ENCODE data around the gene SPATA12. TPM values are rescaled to one million over a fixed set of nuclear protein-coding genes. Genes with fewer than 3 reads are reported as not detected.

SPATA12 gene
- total RNA-seq, 1 donor from 2014 or later, result 0.14 TPM

GRCh38 chr3:57098418-57099310, 38.2 kb downstream of the SPATA12 start:
- no peak for DNase-seq (ENCODE audit: low spot score, unreplicated experiment)
- Mint-ChIP-seq H3K4me3 (ENCODE audit: low read depth) (no peak overlapping the region), H3K27me3 (no peaks in the 10 kb centered on the region), H3K4me1 (ENCODE audit: low read depth) (peaks cover under 1% of the 10 kb centered on the region), H3K36me3 (ENCODE audit: insufficient read depth) (peaks cover 26% of the 10 kb centered on the region), H3K9me3 (ENCODE audit: low read depth) (no peaks in the 10 kb centered on the region), H3K27ac (no peak overlapping the region)
- no peak for TF ChIP-seq CTCF (IDR thresholded peaks at IDR 0.05; ENCODE audit: unreplicated experiment)

- no peaks in the 10 kb centered on the region for H3K27me3 Mint-ChIP-seq
- TF ChIP-seq CTCF (IDR thresholded peaks at IDR 0.05; ENCODE audit: unreplicated experiment), result peak; percentile 87
- H3K27ac Mint-ChIP-seq, result no peak overlapping the region
- DNase-seq (ENCODE audit: low spot score, unreplicated experiment), result peak; percentile 60
- H3K4me3 Mint-ChIP-seq (ENCODE audit: low read depth), result no peak overlapping the region
- peaks cover 4% of the 10 kb centered on the region for H3K4me1 Mint-ChIP-seq (ENCODE audit: low read depth)
- peaks cover 27% of the 10 kb centered on the region for H3K36me3 Mint-ChIP-seq (ENCODE audit: insufficient read depth)
- no peaks in the 10 kb centered on the region for H3K9me3 Mint-ChIP-seq (ENCODE audit: low read depth)
Observed at GRCh38 chr3:57100046-57100695, 39.7 kb downstream of the SPATA12 start.

- peaks cover 27% of the 10 kb centered on the region for H3K36me3 Mint-ChIP-seq (ENCODE audit: insufficient read depth)
- TF ChIP-seq CTCF (IDR thresholded peaks at IDR 0.05; ENCODE audit: unreplicated experiment), result no peak
- DNase-seq (ENCODE audit: low spot score, unreplicated experiment), result no peak
- no peak overlapping the region for H3K27ac Mint-ChIP-seq
- H3K4me3 Mint-ChIP-seq (ENCODE audit: low read depth), result no peak overlapping the region
- no peaks in the 10 kb centered on the region for H3K27me3 Mint-ChIP-seq
- peaks cover 12% of the 10 kb centered on the region for H3K4me1 Mint-ChIP-seq (ENCODE audit: low read depth)
- H3K9me3 Mint-ChIP-seq (ENCODE audit: low read depth), result no peaks in the 10 kb centered on the region
Observed at GRCh38 chr3:57105585-57105984, 45.1 kb downstream of the SPATA12 start.

GRCh38 chr3:57108684-57109083, 48.2 kb downstream of the SPATA12 start:
- no peak overlapping the region for H3K27ac Mint-ChIP-seq
- H3K27me3 Mint-ChIP-seq, result no peaks in the 10 kb centered on the region
- no peak for TF ChIP-seq CTCF (IDR thresholded peaks at IDR 0.05; ENCODE audit: unreplicated experiment)
- no peak overlapping the region for H3K4me3 Mint-ChIP-seq (ENCODE audit: low read depth)
- peaks cover 29% of the 10 kb centered on the region for H3K36me3 Mint-ChIP-seq (ENCODE audit: insufficient read depth)
- no peak for DNase-seq (ENCODE audit: low spot score, unreplicated experiment)
- no peaks in the 10 kb centered on the region for H3K9me3 Mint-ChIP-seq (ENCODE audit: low read depth)
- H3K4me1 Mint-ChIP-seq (ENCODE audit: low read depth), result peaks cover 14% of the 10 kb centered on the region

GRCh38 chr3:57109437-57110199, 49.2 kb downstream of the SPATA12 start:
- Mint-ChIP-seq H3K4me1 (ENCODE audit: low read depth) (peaks cover 10% of the 10 kb centered on the region), H3K4me3 (ENCODE audit: low read depth) (no peak overlapping the region), H3K36me3 (ENCODE audit: insufficient read depth) (peaks cover 25% of the 10 kb centered on the region), H3K27ac (no peak overlapping the region), H3K27me3 (no peaks in the 10 kb centered on the region), H3K9me3 (ENCODE audit: low read depth) (no peaks in the 10 kb centered on the region)
- DNase-seq (ENCODE audit: low spot score, unreplicated experiment), result no peak
- no peak for TF ChIP-seq CTCF (IDR thresholded peaks at IDR 0.05; ENCODE audit: unreplicated experiment)

All from progenitor cell of endocrine pancreas (in vitro differentiated cells).